CD4-positive, alpha-beta T cell treated with Interleukin-15 for 1 hour (primary cell): ENCODE results near the gene AKAP6.
"Not testable (repeated sequence)": the region's sequence is repeated elsewhere in the genome, so short reads cannot be mapped to it uniquely, and the experiment has no call there.

Source experiments
- DNase-seq: peaks from one replicate; pipeline ENCODE4 v3.0.0-alpha.2; 2020

The AKAP6 gene

DNA sequence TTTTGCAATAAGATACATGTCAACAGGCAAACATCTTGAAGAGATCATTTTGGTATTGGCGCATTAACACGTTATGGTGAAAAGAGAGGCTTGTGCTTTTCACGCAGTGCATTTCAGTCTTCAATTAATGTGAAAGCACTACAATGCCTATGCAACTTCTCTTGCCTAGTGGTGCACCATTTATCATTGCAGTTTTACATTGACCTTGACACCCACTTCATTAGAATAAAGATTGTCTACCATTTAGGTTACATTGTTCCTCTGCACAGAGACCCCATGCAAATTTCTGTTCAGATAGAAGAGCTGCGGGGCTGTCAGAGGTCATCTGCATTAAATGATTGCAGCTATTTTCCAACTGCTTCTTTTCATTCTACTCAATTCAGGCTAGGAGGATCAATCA, 397.4 kb downstream of the AKAP6 start:
- DNase-seq, result no peak

DNA sequence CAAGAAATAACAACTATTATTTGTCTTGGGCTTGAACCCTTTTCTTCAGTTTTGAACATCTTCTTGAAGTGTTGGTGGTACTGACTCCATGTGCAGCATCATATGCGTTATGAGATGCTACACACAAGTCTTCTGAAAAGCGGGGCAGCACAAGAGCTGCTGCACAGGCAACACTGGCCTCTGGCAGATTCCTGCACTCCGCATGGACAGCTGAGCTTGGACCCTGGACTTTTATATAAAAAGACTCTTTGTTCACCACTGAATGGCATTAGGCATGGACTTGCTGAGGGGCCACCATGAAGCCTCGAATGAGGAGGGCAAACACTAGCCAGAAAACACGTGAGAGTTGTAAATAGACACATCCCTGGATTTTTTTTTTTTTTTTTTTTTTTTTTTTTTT, 398.7 kb downstream of the AKAP6 start:
- DNase-seq, result no peak

DNA sequence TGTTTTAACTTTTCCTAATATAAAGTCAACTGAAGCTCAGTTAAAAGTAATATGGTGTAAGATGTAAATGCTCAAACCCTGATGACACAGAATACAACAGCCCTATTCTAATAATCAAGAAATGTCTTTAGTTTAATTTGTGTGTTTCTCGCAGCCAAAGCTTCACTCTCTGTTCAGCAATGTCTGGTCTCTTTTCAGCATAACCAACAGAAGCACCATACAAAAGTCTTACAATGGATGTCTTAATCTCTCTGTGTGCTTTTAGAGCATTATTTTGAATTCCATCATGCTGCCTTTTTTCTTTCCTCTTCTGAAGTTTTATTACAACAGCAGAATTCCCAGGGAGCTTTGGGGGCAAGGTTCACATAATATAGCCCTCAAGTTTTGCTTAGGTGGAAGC, 399.4 kb downstream of the AKAP6 start:
- DNase-seq, result no peak

GRCh38 chr14:32728976-32729375, 399.9 kb downstream of the AKAP6 start:
- no peak for DNase-seq

DNA sequence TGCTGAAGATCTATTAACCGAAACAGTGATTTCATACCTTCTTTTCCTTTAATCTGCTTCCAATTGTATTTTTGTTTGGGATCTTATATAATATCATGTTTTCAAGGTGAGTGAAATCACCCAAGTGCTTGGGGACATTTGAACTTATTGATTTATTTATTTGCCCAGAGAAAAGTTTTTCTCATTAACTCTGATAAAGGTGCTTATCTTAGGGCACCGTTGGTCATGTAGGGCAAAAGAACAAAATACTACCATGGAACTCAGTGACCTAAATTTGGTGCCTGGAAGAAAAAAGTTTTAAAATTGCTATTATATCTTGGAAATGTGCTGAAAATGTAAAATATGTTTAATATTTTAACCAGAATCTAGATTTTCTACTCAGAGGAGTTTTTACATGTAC, 402.2 kb downstream of the AKAP6 start:
- DNase-seq, result no peak

DNA sequence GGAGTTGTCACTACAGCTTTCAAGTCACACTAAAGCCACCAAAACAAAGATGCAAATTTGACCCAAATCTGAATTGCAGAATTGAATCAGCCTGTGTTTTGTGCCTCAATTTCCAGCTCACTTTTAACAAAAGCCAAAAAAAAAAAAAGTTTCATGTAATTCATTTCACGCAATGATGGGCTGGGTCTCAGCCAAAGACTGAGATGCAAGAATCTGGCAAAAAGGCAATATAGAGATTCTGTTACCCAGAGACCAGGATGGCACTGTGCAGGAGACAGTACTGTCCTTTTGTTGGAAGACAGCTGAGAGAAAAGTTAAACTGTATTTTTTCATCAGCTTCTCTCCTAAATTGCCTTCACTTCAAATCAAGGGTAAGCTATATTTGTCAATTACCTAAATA, 403.9 kb downstream of the AKAP6 start:
- no peak for DNase-seq

DNA sequence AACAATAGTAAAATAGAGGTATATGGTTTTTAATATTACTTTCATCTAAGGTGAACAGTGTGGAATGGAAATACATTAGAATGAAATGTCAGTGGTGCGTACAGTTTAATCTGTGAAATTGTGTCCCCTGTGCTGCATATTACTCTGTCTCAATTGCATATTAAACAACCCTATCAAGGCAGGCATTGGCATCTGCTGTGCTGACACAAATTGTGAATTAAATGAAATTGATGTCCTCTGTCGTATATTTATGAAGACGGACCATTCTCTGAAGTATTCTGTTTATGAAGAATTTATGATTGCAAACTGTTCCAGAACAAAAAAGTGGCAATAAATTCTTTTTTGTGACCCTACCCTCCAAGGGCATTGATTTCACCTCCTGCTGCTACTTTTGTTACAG, 405.2 kb downstream of the AKAP6 start:
- DNase-seq, result no peak

- no peak for DNase-seq
These were observed 408.5 kb downstream of the AKAP6 start for GRCh38 chr14:32737621-32738020.

- no peak for DNase-seq
These were observed 409.2 kb downstream of the AKAP6 start for GRCh38 chr14:32738206-32738871.

DNA sequence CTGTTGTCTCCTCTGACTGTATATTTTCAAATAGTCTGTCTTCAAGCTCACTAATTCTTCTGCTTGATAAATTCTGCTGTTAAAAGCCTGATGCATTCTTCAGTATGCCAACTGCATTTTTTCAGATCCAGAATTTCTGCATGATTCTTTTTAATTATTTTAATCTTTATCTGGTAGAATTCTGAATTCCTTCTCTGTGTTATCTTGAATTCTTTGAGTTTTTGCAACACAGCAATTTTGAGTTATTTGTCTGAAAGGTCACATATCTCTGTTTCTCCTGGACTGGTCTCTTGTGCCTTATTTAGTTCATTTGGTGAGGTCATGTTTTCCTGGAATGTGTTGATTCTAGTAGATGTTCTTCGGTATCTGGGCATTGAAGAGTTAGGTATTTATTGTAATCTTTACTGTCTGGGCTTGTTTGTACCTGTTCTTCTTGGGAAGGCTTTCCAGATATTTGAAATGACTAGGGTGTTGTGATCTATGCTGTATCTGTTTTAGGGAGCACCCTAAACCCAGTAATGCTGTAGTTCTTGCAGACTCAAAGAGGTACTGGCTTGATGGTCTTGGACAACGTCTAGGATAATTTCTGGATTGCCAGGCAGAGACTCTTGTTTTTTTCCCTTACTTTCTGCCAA, 415.8 kb downstream of the AKAP6 start:
- no peak for DNase-seq

- no peak for DNase-seq
These were observed 425.1 kb downstream of the AKAP6 start for GRCh38 chr14:32754209-32754608.

GRCh38 chr14:32756173-32756572, 427.1 kb downstream of the AKAP6 start:
- no peak for DNase-seq

GRCh38 chr14:32756775-32757174, 427.7 kb downstream of the AKAP6 start:
- no peak for DNase-seq

- no peak for DNase-seq
These were observed 428.5 kb downstream of the AKAP6 start for GRCh38 chr14:32757568-32757967.

GRCh38 chr14:32761381-32761968, 432.4 kb downstream of the AKAP6 start:
- no peak for DNase-seq

DNA sequence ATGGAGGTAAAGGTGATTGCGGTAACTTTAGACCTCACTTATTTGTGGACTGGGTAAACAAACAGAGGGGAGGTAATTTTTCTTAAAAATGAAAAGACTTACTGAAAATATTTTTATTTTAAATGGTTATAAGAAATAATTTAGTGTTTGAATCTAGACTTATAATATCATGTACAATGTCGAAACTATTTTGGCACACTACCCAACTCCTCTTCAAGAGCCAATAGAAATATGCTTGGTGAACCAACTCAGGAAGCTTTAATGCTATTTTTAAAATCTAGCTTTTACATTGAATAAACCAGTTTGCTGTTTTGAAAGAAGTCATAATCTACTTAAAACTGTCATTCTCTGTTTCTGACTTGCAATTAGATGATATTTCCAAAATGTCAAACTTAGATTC, 433.8 kb downstream of the AKAP6 start:
- DNase-seq, result no peak

GRCh38 chr14:32763673-32764072, 434.6 kb downstream of the AKAP6 start:
- DNase-seq, result no peak

DNA sequence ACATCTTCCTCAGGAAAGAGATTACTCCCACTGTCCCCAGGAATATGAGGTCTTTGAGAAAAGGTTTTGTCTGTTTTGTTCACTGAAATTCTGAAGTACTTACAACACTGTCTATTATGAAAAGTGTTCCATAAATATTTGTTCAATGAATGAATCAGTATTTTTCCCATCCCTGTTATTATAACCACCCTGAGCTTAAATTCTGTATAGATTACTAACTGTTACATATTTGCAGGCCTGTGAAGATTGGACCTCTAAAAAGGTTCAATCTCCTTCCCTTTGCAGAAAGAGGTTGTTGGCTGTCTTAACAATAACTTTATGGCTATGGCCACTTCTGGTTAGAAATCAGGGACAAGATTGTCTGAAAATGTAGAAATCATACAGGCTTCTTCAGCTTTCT, 435.0 kb downstream of the AKAP6 start:
- no peak for DNase-seq

- DNase-seq, result no peak
These were observed 441.3 kb downstream of the AKAP6 start for GRCh38 chr14:32770422-32770821.

- no peak for DNase-seq
These were observed 445.1 kb downstream of the AKAP6 start for GRCh38 chr14:32774214-32774613.

DNA sequence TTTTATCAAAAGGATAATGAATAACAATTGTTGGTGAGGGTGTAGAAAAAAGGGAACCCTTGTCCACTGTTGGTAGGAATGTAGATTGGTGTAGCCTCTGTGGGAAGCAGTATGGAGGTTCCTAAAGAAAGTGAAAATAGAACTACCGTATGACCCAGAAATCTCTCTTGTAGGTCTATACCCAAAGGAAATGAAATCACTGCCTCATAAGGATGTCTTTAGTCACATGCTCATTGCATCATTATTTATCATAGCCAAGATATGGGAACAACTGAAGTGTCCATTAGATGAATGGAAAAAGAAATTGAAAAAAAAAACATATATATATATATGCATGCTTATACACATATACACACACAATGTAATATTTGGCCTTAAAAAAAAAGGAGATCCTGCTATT, 450.7 kb downstream of the AKAP6 start:
- DNase-seq, result no peak

DNA sequence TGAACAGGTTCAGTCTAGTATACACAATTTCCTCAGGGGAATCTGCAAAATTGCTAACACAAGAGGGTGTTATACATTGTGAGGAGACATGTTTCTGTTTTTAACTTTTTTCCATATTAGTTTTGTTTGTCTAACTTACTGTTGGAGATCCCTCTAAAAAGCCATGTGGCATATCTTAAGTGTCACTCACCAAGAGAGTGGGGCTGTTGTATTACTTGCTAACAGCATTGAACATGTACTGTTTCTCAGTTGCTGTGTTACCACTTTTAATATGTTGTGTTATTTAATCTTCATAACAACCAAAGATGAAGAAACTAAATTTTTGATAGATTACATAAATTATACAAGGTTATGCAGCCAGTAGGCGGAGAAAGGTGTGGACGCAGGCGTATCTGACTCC, 455.3 kb downstream of the AKAP6 start:
- DNase-seq, result no peak

DNA sequence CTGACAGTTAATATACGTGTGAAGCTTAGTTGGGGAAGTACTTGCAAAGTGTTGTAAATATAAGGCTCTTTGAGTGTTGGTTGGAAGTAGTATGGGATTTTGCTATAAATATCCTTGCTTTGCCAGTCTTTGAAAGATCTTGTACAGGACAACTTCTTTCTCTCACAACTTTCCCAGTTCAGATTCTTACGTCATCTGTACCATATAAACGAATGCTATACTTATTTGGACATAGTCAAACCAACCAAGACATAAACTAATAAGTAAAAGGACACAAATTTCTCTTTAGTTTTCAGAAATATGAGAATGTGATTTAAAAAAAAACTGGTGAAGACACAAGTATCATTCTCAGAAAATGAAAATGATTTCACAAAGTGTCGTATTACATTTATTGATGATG, 456.5 kb downstream of the AKAP6 start:
- DNase-seq, result no peak

GRCh38 chr14:32786886-32787285, 457.8 kb downstream of the AKAP6 start:
- no peak for DNase-seq

DNA sequence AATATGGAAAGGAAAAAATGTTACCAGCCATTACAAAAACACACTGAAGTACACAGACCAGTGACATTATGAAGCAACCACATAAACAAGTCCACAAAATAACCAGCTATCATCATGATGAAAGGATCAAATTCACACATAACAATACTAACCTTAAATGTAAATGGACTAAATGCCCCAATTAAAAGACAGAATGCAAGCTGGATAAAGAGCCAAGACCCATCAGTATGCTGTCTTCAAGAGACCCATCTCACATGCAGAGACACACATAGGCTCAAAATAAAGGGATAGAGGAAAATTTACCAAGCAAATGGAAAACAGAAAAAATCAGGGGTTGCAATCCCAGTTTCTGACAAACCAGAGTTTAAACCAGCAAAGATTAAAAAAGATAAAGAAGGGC, 463.9 kb downstream of the AKAP6 start:
- DNase-seq, result not testable (repeated sequence)
